ENCODE measurements around the gene IMPA2. TPM values are rescaled to one million over a fixed set of nuclear protein-coding genes. Genes with fewer than 3 reads are reported as not detected.

Gene IMPA2
- polyA plus RNA-seq, 1 experiment, result 12.8 TPM

- no peak for TF ChIP-seq CTCF (IDR thresholded peaks at IDR 0.05; ENCODE audit: low read depth, low read length)
- no peak overlapping the region for H3K27ac ChIP-seq (ENCODE audit: low read depth, low read length)
- H3K4me3 ChIP-seq (ENCODE audit: low read depth, low read length), result no peak overlapping the region
- no peaks in the 10 kb centered on the region for H3K27me3 ChIP-seq (ENCODE audit: control insufficient read depth, insufficient read depth, low read length)
- no peaks in the 10 kb centered on the region for H3K9me3 ChIP-seq (ENCODE audit: control insufficient read depth, insufficient read depth, low read length)
- no peak for DNase-seq (ENCODE audit: low read depth, low spot score)
- ChIA-PET CTCF (no interaction called here), POLR2A (no interaction called here)
Measured at GRCh38 chr18:12008842-12009580, 27.7 kb downstream of the IMPA2 start.

GRCh38 chr18:12009581-12010140 is 28.4 kb downstream of the IMPA2 start:
- ChIA-PET POLR2A (no interaction called here), CTCF (no interaction called here)
- Histone ChIP-seq H3K9me3 (ENCODE audit: control insufficient read depth, insufficient read depth, low read length) (no peaks in the 10 kb centered on the region), H3K4me3 (ENCODE audit: low read depth, low read length) (no peak overlapping the region), H3K27me3 (ENCODE audit: control insufficient read depth, insufficient read depth, low read length) (no peaks in the 10 kb centered on the region), H3K27ac (ENCODE audit: low read depth, low read length) (no peak overlapping the region)
- DNase-seq (ENCODE audit: low read depth, low spot score), result no peak
- TF ChIP-seq CTCF (IDR thresholded peaks at IDR 0.05; ENCODE audit: low read depth, low read length), result no peak

GRCh38 chr18:12010187-12010802 is 29.0 kb downstream of the IMPA2 start:
- TF ChIP-seq CTCF (IDR thresholded peaks at IDR 0.05; ENCODE audit: low read depth, low read length), result no peak
- no peaks in the 10 kb centered on the region; the same call in 1 of the 2 replicates for H3K9me3 ChIP-seq (ENCODE audit: control insufficient read depth, insufficient read depth, low read length)
- POLR2A ChIA-PET, result no interaction called here
- H3K27ac ChIP-seq (ENCODE audit: low read depth, low read length), result no peak overlapping the region
- DNase-seq (ENCODE audit: low read depth, low spot score), result no peak
- no peak overlapping the region for H3K4me3 ChIP-seq (ENCODE audit: low read depth, low read length)
- H3K27me3 ChIP-seq (ENCODE audit: control insufficient read depth, insufficient read depth, low read length), result no peaks in the 10 kb centered on the region
- CTCF ChIA-PET, result no interaction called here

- ChIA-PET POLR2A (no interaction called here), CTCF (interaction anchor here (0.8 to 1.6 kb wide), 3 partner anchors 27 to 278 kb away, joined by 3 to 4 read pairs (median 4); no protein-coding TSS in a partner anchor)
- Histone ChIP-seq H3K4me3 (ENCODE audit: low read depth, low read length) (no peak overlapping the region), H3K27ac (ENCODE audit: low read depth, low read length) (no peak overlapping the region), H3K9me3 (ENCODE audit: control insufficient read depth, insufficient read depth, low read length) (no peaks in the 10 kb centered on the region; the same call in 1 of the 2 replicates), H3K27me3 (ENCODE audit: control insufficient read depth, insufficient read depth, low read length) (no peaks in the 10 kb centered on the region)
- DNase-seq (ENCODE audit: low read depth, low spot score), result no peak
- no peak for TF ChIP-seq CTCF (IDR thresholded peaks at IDR 0.05; ENCODE audit: low read depth, low read length)
Measured at GRCh38 chr18:12011199-12011956, 30.1 kb downstream of the IMPA2 start.

Data from AG04450 (cell line).